HepG2 (cell line): ENCODE results near the gene BTBD19. TPM values are rescaled to one million over a fixed set of nuclear protein-coding genes. Genes with fewer than 3 reads are reported as not detected.

Experiments used
- ARHGAP35 ChIP-seq: sonication (generic); formaldehyde crosslinking; IDR thresholded peaks from 2 replicates; pipeline ENCODE4 v1.9.0; 2022; ENCODE audit warnings: mild to moderate bottlenecking, inconsistent platforms, moderate library complexity, missing genetic modification reagents, borderline replicate concordance
- CAMTA2 ChIP-seq: sonication (generic); formaldehyde crosslinking; IDR thresholded peaks from 2 replicates; pipeline ENCODE4 v1.4.0; 2020; ENCODE audit warnings: mild to moderate bottlenecking, missing genetic modification reagents, borderline replicate concordance
- CREM ChIP-seq, 2 experiments: sonication (generic) in 1 of 2; formaldehyde crosslinking in 1 of 2; IDR thresholded peaks; 2 replicates each; pipeline versions ENCODE4 v1.4.0 to v1.6.1; 2016 to 2020; ENCODE audit warnings: antibody characterized with exemption in 1 of 2, mild to moderate bottlenecking in 1 of 2, missing genetic modification reagents in 1 of 2
- EZH2 ChIP-seq: conservative IDR thresholded peaks from 2 replicates; pipeline ENCODE4 v1.6.1; 2012; ENCODE audit warnings: mild to moderate bottlenecking, low read depth, low read length, moderate library complexity
- FOXM1 ChIP-seq: sonication (generic); formaldehyde crosslinking; IDR thresholded peaks from 2 replicates; pipeline ENCODE4 v1.5.0; 2020; ENCODE audit warnings: missing genetic modification reagents
- HDAC1 ChIP-seq: sonication (generic); formaldehyde crosslinking; IDR thresholded peaks from 2 replicates; pipeline ENCODE4 v1.5.1; 2020; ENCODE audit warnings: mild to moderate bottlenecking, missing genetic modification reagents
- KAT2B ChIP-seq: fragments of 150-350 bp; IDR thresholded peaks from 2 replicates; pipeline ENCODE4 v1.6.1; 2014; ENCODE audit warnings: low read depth, low read length, borderline replicate concordance
- KLF15 ChIP-seq: sonication (generic); formaldehyde crosslinking; IDR thresholded peaks from 2 replicates; pipeline ENCODE4 v1.8.1; 2023; ENCODE audit warnings: borderline replicate concordance, mild to moderate bottlenecking, inconsistent platforms, missing genetic modification reagents, mixed read lengths
- MAFF ChIP-seq: IDR thresholded peaks from 2 replicates; pipeline ENCODE4 v1.6.1; 2011; ENCODE audit warnings: low read depth, low read length, improper control_type of control experiment
- MTA1 ChIP-seq: sonication (generic); formaldehyde crosslinking; IDR thresholded peaks from 2 replicates; pipeline ENCODE4 v1.4.0; 2020; ENCODE audit warnings: missing genetic modification reagents, mild to moderate bottlenecking, borderline replicate concordance
- NR2F6 ChIP-seq, 2 experiments: IDR thresholded peaks; 2 replicates each; pipeline ENCODE4 v1.6.1; 2016; ENCODE audit warnings: antibody characterized with exemption in 1 of 2, mild to moderate bottlenecking in 1 of 2
- PRMT3 ChIP-seq: sonication (generic); formaldehyde crosslinking; IDR thresholded peaks from 2 replicates; pipeline ENCODE4 v1.8.1; 2022; ENCODE audit warnings: low read depth, mild to moderate bottlenecking, moderate library complexity, missing genetic modification reagents, borderline replicate concordance
- SETDB1 ChIP-seq: sonication (generic); formaldehyde crosslinking; IDR thresholded peaks from 2 replicates; pipeline ENCODE4 v1.5.1; 2020; ENCODE audit warnings: missing genetic modification reagents, mild to moderate bottlenecking, borderline replicate concordance
- SMYD3 ChIP-seq: sonication (generic); formaldehyde crosslinking; IDR thresholded peaks from 2 replicates; pipeline ENCODE4 v1.8.1; 2023; ENCODE audit warnings: mild to moderate bottlenecking, missing genetic modification reagents
- ZFX ChIP-seq: sonication (generic); formaldehyde crosslinking; IDR thresholded peaks from 2 replicates; pipeline ENCODE4 v1.4.0; 2020; ENCODE audit warnings: mild to moderate bottlenecking, low read depth, missing genetic modification reagents, moderate library complexity
- ZNF235 ChIP-seq: sonication (generic); formaldehyde crosslinking; IDR thresholded peaks from 2 replicates; pipeline ENCODE4 v1.8.1; 2023; ENCODE audit warnings: mild to moderate bottlenecking, missing genetic modification reagents, borderline replicate concordance
- ZNF772 ChIP-seq: sonication (generic); formaldehyde crosslinking; IDR thresholded peaks from 2 replicates; pipeline ENCODE4 v1.5.0; 2020; ENCODE audit warnings: mild to moderate bottlenecking, missing genetic modification reagents
- ZNF83 ChIP-seq: sonication (generic); formaldehyde crosslinking; IDR thresholded peaks from 2 replicates; pipeline ENCODE4 v1.4.0; 2020; ENCODE audit warnings: missing genetic modification reagents, mild to moderate bottlenecking, borderline replicate concordance
- polyA plus RNA-seq, 8 experiments: library from polyadenylated mRNA; depleted of rRNA in 3 of 8; stranded (reverse) in 7 of 8; unstranded in 1 of 8; fragments of >200 nt; fragmentation: Illumina TruSeq in 4 of 8; extraction: Trizol in 4 of 8; gene quantifications; 2 replicates each; pipeline versions ENCODE4 v1.2.1 to v1.2.3, GENCODE V29; 2011 to 2016; ENCODE audit warnings: low read depth in 4 of 8, missing spikeins in 1 of 8, mixed read lengths in 1 of 8; ENCODE audit not compliant: insufficient read depth in 1 of 8
- total RNA-seq, 5 experiments: library from RNA; depleted of rRNA; stranded (reverse); fragments of >200 nt; fragmentation: Illumina TruSeq; extraction: Trizol; gene quantifications; 2 replicates each; pipeline ENCODE4 v1.2.3, GENCODE V29; 2016; ENCODE audit warnings: low read depth in 1 of 5
- TF ChIP-seq, protein P1 (sequence below): sonication (generic); formaldehyde crosslinking; IDR thresholded peaks from 2 replicates; pipeline ENCODE4 v1.4.0; 2020; ENCODE audit warnings: low read depth, missing genetic modification reagents
- TF ChIP-seq, protein P2 (sequence below): sonication (generic); formaldehyde crosslinking; IDR thresholded peaks from 2 replicates; pipeline ENCODE4 v1.5.0; 2020; ENCODE audit warnings: missing genetic modification reagents, mild to moderate bottlenecking, borderline replicate concordance
- TF ChIP-seq, protein P3 (sequence below): sonication (generic); formaldehyde crosslinking; IDR thresholded peaks from 2 replicates; pipeline ENCODE4 v1.8.0; 2022; ENCODE audit warnings: mild to moderate bottlenecking, missing genetic modification reagents, moderate library complexity

Gene BTBD19
- total and polyA plus RNA-seq, 2 of the 13 experiments (the other 11 are each of a cell fraction or from before 2014, with no cell fraction given): 2.7 to 6.7 TPM

DNA sequence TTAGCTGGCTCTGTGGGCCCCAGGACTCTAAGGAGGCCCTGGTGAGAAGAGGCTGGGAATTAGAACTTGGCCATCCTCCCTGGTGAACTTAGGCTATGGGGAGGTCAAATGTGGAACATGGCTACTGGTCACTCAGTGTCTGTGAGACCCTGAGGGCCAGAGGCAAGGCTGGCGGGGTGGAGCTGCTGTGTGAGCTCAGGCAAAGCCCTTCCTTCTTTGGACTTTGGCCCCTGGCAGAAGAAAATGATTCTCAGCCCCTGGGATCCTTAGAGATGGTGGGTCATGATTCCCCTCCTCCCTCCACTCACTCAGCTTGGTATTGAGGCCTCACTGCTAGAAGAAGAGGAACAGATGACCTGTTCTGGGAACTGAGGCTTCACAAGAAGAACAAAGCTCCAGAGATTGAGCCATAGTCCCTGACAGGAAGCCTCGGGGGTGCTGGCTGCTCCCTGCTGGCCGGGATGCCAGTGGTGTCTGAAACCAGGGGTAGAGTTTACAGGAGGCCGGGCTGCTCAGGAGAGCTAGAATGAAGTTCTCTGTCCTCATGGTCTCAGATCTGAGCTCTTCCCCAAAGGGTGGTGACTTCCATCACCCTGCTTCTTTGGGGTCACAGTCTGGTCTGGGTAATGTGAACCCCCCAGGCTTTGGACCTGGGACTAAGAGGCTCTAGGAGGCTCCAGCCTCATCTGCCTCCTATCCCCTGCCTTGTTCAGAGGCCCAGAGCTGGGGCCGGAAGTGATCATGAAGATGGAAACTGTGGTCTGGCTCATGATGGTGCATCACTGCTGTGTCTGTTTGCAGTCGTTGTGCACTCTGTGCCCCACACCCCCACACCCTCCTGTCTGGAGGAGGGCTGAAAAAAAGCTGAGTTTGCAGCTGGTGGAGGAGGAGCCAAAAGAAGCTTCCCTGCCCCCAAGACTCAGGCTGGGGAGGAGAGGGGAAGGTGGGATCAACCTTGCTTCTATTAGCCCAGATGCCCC is 905 bp downstream of the BTBD19 start (continued):
- TF ChIP-seq ZNF772: peak; percentile 78; the same call in 1 of the 2 replicates
- no peak for TF ChIP-seq ZNF83 (CRISPR knock-in tag)
- peak; percentile 78 for TF ChIP-seq MAFF
- no peak for TF ChIP-seq KLF15 (CRISPR knock-in tag)
- 0 out of 2 replicates have a peak, but pooled peaks have one; percentile 43 for TF ChIP-seq ZFX (CRISPR knock-in tag)
- TF ChIP-seq KAT2B: no peak
- no peak for TF ChIP-seq PRMT3 (CRISPR knock-in tag)
- no peak for TF ChIP-seq CREM (IDR thresholded peaks at IDR 0.05)
- no peak for TF ChIP-seq CREM (CRISPR knock-in tag; IDR thresholded peaks at IDR 0.05)
- no peak for TF ChIP-seq ZNF235 (CRISPR knock-in tag)
- TF ChIP-seq MTA1 (CRISPR knock-in tag): peak; percentile 42; the same call in 1 of the 2 replicates
- no peak for TF ChIP-seq EZH2
- TF ChIP-seq ARHGAP35 (CRISPR knock-in tag): no peak
- TF ChIP-seq, protein P1, sequence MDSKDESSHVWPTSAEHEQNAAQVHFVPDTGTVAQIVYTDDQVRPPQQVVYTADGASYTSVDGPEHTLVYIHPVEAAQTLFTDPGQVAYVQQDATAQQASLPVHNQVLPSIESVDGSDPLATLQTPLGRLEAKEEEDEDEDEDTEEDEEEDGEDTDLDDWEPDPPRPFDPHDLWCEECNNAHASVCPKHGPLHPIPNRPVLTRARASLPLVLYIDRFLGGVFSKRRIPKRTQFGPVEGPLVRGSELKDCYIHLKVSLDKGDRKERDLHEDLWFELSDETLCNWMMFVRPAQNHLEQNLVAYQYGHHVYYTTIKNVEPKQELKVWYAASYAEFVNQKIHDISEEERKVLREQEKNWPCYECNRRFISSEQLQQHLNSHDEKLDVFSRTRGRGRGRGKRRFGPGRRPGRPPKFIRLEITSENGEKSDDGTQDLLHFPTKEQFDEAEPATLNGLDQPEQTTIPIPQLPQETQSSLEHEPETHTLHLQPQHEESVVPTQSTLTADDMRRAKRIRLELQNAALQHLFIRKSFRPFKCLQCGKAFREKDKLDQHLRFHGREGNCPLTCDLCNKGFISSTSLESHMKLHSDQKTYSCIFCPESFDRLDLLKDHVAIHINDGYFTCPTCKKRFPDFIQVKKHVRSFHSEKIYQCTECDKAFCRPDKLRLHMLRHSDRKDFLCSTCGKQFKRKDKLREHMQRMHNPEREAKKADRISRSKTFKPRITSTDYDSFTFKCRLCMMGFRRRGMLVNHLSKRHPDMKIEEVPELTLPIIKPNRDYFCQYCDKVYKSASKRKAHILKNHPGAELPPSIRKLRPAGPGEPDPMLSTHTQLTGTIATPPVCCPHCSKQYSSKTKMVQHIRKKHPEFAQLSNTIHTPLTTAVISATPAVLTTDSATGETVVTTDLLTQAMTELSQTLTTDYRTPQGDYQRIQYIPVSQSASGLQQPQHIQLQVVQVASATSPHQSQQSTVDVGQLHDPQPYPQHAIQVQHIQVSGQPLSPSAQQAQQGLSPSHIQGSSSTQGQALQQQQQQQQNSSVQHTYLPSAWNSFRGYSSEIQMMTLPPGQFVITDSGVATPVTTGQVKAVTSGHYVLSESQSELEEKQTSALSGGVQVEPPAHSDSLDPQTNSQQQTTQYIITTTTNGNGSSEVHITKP: no peak
- TF ChIP-seq SETDB1 (CRISPR knock-in tag): no peak
- TF ChIP-seq, protein P2, sequence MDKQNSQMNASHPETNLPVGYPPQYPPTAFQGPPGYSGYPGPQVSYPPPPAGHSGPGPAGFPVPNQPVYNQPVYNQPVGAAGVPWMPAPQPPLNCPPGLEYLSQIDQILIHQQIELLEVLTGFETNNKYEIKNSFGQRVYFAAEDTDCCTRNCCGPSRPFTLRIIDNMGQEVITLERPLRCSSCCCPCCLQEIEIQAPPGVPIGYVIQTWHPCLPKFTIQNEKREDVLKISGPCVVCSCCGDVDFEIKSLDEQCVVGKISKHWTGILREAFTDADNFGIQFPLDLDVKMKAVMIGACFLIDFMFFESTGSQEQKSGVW (CRISPR knock-in tag): no peak
- no peak for TF ChIP-seq NR2F6 (IDR thresholded peaks at IDR 0.05)
- TF ChIP-seq NR2F6 (CRISPR knock-in tag; IDR thresholded peaks at IDR 0.05): no peak
- TF ChIP-seq, protein P3, sequence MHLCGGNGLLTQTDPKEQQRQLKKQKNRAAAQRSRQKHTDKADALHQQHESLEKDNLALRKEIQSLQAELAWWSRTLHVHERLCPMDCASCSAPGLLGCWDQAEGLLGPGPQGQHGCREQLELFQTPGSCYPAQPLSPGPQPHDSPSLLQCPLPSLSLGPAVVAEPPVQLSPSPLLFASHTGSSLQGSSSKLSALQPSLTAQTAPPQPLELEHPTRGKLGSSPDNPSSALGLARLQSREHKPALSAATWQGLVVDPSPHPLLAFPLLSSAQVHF (CRISPR knock-in tag): no peak
- TF ChIP-seq SMYD3 (CRISPR knock-in tag): no peak
- no peak for TF ChIP-seq CAMTA2 (CRISPR knock-in tag)
- TF ChIP-seq FOXM1: no peak
- no peak; the same call in 1 of the 2 replicates for TF ChIP-seq HDAC1 (CRISPR knock-in tag)
